Uterus (tissue), 2 donors: ENCODE results near the gene HRG.

Experiments
- CTCF ChIP-seq, 4 experiments: fragments of 200-600 bp in 2 of 4; fragments of 450-650 bp in 2 of 4; sonication (generic) in 2 of 4; IDR thresholded peaks; one replicate each; pipeline ENCODE4 v1.5.1; 2016 to 2019; ENCODE audit warnings: antibody characterized with exemption in 4 of 4, mild to moderate bottlenecking in 2 of 4, moderate library complexity in 1 of 4
- POLR2A ChIP-seq, 2 donors: fragments of 450-650 bp; IDR thresholded peaks; one replicate each; pipeline ENCODE4 v1.6.1; 2016; ENCODE audit warnings: antibody characterized with exemption in 2 of 2, mild to moderate bottlenecking in 1 of 2, moderate library complexity in 1 of 2

GRCh38 chr3:186653080-186653707, 12.6 kb upstream of the HRG start:
- TF ChIP-seq CTCF (IDR thresholded peaks at IDR 0.05) (no peak), POLR2A (IDR thresholded peaks at IDR 0.05) (no peak)
